Activated CD4-positive, alpha-beta T cell treated with anti-CD3 and anti-CD28 coated beads, Interleukin-2, Interleukin-6, amounts not matched to agents 100 ng/mL and 50 ng/mL, durations not matched to agents 16 hours and 8 hours (primary cell): ENCODE data around the gene CCNYL1.

ENCODE experiments used
- DNase-seq: peaks from one replicate; pipeline ENCODE4 v3.0.0-alpha.2; 2020

CCNYL1 gene

GRCh38 chr2:207796585-207797350, 85.3 kb downstream of the CCNYL1 start:
- no peak for DNase-seq

GRCh38 chr2:207801259-207801658, 89.8 kb downstream of the CCNYL1 start:
- DNase-seq: no peak

GRCh38 chr2:207802650-207803049, 91.2 kb downstream of the CCNYL1 start:
- DNase-seq: no peak
